Measurements from ENCODE around the gene MINPP1.
A peak's percentile ranks its signal among the peaks of the same experiment; 100 is the strongest.
"Not testable (repeated sequence)": the region's sequence is repeated elsewhere in the genome, so short reads cannot be mapped to it uniquely, and the experiment has no call there.

The MINPP1 gene, protein sequence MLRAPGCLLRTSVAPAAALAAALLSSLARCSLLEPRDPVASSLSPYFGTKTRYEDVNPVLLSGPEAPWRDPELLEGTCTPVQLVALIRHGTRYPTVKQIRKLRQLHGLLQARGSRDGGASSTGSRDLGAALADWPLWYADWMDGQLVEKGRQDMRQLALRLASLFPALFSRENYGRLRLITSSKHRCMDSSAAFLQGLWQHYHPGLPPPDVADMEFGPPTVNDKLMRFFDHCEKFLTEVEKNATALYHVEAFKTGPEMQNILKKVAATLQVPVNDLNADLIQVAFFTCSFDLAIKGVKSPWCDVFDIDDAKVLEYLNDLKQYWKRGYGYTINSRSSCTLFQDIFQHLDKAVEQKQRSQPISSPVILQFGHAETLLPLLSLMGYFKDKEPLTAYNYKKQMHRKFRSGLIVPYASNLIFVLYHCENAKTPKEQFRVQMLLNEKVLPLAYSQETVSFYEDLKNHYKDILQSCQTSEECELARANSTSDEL

DNA sequence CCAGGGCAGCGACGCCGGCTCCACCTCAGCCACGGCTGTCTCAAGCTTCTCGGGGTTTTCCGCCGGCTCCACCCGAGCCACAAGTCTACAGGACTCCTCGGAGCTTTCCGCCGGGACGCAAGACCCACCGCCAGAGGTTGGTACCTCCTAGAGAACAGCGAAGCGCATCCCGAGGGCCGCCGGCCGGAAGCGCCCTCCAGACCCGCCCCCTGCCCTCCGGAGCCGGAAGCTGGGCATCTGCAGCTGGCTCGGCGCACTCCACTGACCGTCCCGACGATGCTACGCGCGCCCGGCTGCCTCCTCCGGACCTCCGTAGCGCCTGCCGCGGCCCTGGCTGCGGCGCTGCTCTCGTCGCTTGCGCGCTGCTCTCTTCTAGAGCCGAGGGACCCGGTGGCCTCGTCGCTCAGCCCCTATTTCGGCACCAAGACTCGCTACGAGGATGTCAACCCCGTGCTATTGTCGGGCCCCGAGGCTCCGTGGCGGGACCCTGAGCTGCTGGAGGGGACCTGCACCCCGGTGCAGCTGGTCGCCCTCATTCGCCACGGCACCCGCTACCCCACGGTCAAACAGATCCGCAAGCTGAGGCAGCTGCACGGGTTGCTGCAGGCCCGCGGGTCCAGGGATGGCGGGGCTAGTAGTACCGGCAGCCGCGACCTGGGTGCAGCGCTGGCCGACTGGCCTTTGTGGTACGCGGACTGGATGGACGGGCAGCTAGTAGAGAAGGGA lies at the start of gene MINPP1:
Gene MINPP1 (plus strand): TSS at position 254 of the 726 bp plus-strand sequence. CDS start 23 bp downstream, at position 277.
- peak; percentile 29 for DNase-seq (ENCODE audit: low read depth)

DNA sequence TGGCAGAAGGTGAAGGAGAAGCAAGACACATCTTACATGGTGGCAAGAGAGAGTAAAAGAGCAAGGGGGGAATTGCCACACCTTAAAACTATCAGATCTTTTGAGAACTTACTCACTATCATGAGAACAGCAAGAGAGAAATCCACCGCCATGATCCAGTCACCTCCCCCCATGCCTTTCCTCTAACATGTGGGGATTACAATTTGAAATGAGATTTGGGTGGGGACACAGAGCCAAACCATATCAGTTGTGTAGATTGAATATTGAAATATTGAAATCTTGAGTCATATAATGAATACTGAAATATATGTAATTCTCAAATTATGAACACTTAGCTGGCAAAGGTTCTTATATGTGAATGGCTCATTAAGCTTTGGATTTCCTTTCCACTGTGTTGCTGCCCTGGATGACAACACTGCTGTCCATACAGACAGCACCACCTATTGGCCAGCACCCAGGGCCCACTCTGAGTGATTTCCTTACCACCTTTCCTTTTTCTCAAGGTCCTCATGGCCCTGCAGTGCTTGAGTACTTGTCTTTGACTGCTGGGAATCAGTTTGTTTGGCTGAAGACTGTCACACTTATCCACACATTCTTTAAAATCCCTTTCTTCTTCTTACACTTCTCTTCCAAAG lies 48.0 kb upstream of the MINPP1 start:
- not testable (repeated sequence) for DNase-seq (ENCODE audit: low read depth)

DNA sequence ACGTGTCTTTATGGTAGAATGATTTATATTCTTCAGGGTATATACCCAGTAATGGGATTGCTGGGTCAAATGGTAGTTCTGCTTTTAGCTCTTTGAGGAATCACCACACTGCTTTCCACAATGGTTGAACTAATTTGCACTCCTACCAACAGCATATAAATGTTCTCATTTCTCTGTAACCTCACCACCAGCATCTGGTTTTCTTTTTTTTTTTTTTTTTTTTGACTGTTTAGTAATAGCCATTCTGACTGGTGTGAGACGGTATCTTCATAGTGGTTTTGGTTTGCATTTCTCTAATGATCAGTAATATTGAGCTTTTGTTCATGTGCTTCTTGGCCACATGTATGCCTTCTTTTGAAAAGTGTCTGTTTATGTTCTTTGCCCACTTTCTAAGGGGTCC lies 42.9 kb upstream of the MINPP1 start:
- not testable (repeated sequence) for DNase-seq (ENCODE audit: low read depth)

DNA sequence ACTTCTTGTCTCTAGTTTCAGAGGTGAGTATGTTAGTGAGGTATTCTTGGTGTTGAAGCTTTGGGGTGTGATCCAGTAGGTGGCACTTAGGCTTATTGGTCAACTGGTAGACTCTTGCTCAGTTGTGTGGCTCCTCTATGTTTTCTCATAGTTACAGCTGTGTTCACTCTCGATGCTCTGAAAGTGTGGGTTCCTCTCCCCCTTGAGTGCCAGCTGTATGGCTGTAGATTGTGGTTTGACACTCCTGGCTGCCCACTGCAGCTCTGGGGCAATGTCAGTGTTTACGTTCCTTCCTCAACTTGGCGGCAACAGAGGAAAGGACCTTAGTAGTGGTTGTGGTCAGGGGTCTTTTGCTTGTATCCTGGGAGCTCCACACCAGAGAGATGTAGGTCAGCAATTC lies 37.8 kb upstream of the MINPP1 start:
- DNase-seq (ENCODE audit: low read depth): not testable (repeated sequence)

DNA sequence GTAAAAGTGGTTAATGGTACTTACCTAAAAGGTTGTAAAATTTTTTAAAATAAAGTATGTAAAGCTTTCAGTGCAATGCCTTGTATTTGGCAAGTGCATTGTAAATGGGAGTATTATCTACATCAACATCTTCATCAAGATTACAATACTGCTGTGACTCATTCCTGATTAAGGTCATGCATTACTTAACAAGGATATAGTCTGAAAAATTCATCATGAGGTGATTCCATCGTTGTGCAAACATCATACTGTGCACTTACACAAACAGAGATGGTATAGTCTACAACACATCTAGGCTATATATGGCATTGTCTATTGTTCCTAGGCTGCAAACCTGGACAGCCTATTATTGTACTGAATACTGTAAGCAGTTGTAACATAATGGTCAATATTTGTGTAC lies 16.0 kb upstream of the MINPP1 start:
- DNase-seq (ENCODE audit: low read depth): not testable (repeated sequence)

DNA sequence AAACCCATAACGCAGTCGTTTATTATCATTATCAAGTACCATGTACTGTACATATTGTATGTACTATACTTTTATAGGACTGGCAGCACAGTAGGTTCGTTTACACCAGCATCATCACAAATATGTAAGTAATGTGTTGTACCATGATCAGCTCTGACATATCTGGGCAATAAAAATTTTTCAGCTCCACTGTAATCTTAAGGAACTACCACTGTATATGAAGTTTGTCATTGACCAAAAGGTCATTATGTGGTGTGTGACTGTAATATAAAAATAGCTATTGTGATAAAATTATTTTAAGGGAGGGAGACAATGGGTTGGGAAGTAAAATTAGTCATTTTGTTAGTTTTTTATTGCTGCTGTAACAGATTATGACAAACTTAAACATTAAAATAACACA lies 14.4 kb upstream of the MINPP1 start:
- DNase-seq (ENCODE audit: low read depth): not testable (repeated sequence)

DNA sequence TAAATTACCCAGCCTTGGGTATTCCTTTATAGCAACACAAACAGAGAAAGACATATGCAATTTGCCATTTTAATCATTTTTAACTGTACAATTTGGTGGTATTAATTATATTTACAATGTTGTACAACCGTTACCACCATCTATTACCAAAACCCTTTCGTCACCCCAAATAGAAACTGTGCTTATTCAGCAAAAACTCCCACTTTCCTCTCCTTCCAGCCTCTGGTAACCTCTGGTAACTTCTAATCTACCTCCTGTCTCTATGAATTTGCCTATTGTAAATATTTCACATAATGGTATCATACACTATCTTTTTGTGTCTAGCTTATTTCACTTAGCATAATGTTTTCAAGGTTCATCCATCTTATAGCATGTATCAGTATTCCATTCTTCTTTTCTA lies 12.2 kb upstream of the MINPP1 start:
- DNase-seq (ENCODE audit: low read depth): not testable (repeated sequence)

DNA sequence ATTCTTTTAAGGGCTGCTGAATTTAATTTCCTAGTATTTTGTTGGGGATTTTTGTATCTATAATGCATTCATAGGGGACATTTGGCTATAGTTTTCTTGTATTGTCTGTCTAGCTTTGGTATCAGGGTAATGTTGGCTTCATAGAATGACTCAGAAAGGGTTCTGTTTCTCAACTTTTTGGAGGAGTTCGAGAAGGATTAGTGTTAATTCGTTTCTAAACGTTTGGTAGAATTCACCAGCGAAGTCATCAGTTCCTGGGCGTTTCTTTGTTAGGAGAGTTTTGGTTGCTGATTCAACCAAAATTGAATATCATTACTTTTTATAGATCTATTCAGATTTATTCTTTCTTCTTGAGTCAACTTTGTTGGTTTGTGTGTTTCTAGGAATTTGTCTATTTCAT lies 9.2 kb upstream of the MINPP1 start:
- DNase-seq (ENCODE audit: low read depth): not testable (repeated sequence)

DNA sequence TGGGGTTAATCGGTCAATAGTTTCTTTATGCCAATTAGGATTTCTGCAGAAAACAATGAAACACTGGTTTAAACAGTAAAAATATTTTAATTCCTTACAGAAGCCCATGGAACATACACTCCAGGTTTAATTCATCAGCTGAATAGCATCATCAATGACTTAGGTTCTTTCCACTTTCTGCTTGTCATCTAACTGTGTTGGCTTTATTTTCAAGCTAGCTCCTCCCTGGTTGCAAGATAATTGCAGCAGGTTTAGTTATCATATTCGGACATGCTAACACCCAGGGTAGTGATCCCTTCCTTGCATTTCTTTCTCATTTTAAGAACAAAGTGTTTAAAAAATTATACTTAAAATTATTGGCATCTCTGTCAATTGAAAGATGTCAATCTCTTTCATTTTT lies 7.3 kb upstream of the MINPP1 start:
- not testable (repeated sequence) for DNase-seq (ENCODE audit: low read depth)

DNA sequence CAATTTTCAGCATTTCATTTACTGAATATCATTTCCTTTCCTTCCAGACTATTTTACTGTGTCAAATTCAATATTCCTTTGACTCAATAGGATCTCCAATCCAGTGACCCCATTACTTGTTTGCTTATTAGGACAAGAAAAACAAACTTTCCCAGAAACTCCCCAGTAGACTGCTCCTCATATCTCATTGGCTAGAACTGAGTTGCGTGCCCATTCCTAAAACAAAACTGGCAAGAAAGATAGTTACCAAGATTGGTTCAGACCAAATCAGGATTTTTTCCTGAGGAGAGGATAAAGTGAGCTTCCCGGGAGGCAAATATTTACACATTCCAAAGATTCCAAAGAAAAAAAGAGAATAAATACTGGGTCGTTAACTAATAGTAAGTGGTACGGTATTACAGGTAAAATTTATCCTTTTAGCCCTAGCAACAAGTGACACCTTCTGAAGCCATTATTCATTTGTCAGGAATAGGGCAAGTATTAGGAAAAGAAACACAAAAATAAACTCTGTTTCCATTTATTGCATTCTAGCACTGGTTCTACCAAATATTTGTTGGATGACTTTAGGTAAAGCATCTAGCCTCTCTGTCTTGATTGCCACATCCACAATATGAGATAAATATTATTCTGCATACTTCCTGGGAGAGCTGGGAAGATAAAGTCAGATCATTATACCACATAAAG lies 6.4 kb upstream of the MINPP1 start:
- not testable (repeated sequence) for DNase-seq (ENCODE audit: low read depth)

DNA sequence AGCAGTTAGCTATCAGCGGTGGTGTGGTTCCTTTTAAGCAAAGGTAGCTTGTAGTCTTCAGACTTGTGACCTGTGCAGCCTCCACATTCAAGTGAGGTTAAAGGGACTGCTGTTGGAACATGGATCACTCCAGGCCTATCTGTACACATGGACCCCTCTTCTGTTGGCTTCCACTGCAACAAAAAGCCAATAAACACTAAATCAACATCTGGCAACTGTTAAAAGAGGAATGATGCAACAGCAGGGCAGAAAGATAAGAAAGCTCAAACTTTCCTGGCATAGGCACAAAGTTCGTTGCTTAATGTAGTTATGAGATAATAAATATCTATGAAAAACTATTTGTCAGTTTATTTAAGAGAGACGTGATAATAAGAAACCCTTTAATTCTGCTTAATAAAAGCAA lies 4.0 kb upstream of the MINPP1 start:
- no peak for DNase-seq (ENCODE audit: low read depth)

DNA sequence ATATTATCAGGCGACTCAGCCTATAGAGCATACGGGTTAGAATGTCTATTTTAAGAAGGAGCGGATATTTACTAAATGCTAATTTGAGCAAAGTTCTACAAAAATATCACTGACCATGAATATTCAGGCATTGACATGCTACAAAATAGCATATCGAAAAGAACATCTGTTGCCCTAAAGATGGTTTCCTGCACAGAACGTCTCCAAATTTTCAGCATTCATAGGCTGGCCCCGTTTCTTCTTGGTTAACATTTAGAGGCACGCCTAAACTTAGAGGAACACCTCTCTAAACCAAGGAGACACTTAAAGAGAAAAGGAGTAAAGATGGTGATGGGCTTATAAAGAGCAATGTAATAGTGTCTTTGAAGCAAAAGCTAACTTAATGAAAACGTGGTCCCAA lies 1.3 kb upstream of the MINPP1 start:
- DNase-seq (ENCODE audit: low read depth): no peak

DNA sequence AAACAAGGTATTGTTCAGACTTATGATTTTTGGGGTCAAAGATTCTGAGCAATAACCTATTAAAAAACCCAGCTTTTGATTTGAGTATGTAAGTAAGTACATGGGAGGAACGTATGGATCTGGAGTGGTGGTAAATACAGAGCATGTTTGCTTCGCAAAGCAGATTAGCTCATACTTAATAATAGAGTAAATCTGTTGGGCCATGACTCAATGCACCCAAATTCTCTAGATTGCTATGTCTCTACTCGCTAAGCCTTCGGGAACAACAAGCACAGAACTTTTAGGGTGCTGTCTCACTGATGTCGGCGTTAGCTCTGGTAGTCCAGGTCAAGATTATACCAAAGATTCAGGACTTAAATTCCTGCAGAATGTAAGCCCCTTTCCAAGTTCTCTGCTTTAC lies 807 bp upstream of the MINPP1 start:
- DNase-seq (ENCODE audit: low read depth): no peak

DNA sequence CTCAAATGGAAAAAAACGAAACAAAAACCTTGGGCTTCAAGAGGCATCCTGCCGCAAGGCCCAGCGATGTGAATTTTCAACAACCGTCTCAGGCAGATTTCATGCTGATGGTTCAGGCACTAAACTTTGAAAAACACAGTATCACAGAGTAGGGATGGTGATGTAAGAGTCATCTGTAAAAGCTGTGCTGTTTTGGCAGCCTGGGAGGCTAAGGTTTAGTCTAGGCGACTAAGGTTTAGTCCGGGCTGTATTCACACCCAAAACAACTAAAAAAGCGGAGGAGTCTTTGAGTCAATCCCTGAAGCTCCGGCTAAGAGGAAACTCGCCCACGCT lies 420 bp upstream of the MINPP1 start:
- DNase-seq (ENCODE audit: low read depth): no peak

DNA sequence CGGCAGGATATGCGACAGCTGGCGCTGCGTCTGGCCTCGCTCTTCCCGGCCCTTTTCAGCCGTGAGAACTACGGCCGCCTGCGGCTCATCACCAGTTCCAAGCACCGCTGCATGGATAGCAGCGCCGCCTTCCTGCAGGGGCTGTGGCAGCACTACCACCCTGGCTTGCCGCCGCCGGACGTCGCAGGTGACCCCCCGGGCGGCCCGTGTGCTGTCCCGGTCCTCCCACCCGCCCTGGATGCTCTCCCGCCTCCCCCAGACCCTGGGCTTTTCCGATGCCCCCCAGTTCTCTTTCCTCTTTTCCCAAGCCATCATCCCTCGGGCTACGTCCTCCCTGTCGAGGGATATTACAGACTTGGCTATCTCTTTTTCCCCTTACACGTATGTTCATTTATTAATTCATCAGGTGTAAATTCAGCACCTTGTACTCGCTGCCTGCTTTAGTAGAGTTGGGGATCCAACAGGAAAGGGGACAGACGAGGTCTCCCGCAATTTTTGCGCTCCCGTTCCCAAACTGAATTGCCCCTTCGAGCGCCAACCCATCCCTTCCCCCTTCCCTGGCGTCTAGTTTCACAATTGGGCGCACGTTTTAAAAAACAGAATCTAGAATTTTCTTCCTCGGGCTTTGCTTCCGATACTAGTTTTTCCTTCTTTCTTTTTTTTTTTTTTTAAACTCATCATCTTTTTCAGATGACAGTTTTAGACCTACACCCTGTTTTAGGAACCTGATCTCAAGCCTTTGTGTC lies 846 bp downstream of the MINPP1 start:
- peak; percentile 1 for DNase-seq (ENCODE audit: low read depth)

DNA sequence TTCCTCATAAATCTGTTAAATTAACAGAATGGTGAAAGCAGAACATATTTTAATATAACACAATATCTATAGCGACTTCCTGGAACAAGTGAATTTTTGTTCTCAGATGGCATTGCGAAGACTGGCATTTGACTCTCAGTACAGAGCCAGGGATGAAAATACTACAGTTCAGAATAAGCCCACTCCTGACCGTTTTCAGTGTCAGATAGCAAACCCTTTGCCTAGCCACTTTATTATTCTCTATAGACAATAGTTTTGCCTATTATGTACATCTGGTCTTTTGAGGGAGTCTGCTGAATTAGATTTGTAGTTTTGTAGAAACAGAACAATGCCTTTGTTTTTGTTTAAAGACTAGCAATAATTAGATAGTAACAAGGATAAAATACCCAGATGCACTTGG lies 2.3 kb downstream of the MINPP1 start:
- DNase-seq (ENCODE audit: low read depth): no peak

DNA sequence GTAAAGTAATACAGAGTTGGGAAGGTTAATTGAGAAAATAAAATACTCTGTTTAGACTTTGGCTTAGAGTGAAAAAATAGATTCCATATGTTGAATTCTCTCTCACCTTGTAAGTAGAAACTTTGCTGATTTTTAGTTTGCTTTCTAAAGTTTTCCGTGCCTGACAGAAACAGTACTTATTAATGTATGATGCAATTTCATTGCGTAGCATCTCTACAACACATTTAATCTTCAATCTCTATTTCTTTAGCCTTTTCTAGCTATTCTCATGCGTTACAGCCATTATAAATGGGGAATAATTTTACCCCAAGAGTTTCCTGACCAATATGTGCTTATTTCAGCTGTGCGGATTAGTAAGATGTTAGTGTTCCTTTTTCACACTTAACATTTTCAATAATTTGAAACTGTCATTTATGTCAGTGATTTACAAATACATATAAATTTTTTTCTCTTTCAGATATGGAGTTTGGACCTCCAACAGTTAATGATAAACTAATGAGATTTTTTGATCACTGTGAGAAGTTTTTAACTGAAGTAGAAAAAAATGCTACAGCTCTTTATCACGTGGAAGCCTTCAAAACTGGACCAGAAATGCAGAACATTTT lies 3.3 kb downstream of the MINPP1 start:
- DNase-seq (ENCODE audit: low read depth): no peak

DNA sequence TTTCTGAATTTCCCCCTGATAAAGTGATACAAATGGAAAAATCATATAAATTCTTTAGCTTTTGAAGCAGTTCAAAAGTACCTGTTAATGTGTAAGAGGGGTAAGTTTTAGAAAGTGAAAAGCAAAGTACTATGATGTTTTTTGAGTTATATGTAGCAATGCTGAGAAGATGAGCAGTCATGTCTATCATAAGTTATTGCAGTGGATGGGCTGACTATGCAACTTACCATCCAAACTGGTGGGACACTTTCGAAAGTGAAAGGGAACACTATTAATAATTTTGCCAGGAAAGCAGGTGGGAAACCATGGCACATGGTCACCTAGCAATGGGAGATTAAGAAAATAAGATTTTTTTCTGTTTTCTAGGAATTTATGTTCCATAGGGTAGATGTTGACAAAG lies 4.1 kb downstream of the MINPP1 start:
- no peak for DNase-seq (ENCODE audit: low read depth)

DNA sequence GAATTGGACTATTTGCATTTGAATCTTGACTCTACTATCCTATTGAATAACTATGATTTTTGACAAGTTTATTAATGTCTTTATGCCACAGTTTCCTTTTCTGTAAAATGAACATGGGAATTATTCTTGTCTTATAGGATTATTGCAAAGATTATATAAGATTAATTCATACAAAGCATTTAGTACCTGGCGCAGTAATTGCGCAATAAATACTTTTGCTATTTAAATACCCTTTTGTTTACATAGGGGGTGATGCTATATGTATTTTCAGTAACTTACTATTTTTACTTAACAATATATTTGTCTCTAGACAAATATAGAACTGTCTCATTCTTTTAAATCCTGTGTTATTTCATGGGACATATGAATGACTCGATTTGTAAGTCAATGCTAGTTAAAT lies 5.3 kb downstream of the MINPP1 start:
- DNase-seq (ENCODE audit: low read depth): no peak

DNA sequence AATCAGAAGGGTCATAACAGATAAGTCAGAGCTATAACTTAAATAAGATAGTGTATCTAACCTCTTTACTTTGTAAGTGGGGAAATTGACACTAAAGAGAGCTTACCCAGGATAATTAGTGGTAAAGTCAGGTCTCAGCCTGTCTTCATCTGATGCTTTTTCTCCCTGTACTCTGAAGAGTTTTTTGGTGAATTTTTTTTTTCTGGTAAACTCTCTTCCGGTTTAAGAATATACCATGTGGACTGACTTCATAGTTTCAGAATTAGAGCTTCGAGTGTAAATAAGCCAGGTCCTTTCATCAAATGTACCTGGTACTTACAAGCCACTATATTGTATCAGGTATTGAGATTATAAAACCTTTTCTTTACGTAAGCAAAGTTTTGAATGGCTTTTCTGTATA lies 6.8 kb downstream of the MINPP1 start:
- no peak for DNase-seq (ENCODE audit: low read depth)

DNA sequence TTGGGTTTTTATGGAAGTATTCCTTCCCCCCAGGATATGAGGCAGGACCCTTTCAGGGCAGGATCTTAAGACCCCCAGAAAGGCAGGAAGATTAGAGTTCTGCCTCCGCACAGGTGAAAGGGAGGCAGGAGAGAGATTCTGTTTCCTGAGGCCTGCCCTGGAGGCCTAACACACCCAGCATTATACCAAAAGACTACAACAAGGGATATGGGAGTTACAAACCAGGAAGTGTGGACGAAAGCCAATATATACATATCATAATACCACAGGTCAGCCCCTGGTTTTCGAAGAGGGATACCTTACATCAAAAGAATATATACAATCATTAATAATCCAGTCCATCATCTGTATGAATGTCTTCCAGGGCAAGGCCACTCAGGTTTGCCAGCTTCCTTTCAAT lies 14.2 kb downstream of the MINPP1 start:
- DNase-seq (ENCODE audit: low read depth): no peak
